Renal pelvis (tissue), 3 donors: ENCODE data around the gene MYO7A. TPM values are rescaled to one million over a fixed set of nuclear protein-coding genes. Genes with fewer than 3 reads are reported as not detected.

ENCODE experiments used
- polyA plus RNA-seq, 3 donors: library from polyadenylated mRNA; unstranded; fragments of 120-200 nt; gene quantifications; one replicate each; pipeline ENCODE4 v1.2.1, GENCODE V29; 2013; ENCODE audit not compliant: insufficient read length in 3 of 3

The MYO7A gene
- polyA plus RNA-seq, 3 donors = 2.9 to 4.0 (median 3.3) TPM

Other genes with a start within 250 kb of the MYO7A start
- gene B3GNT6, start 93.8 kb upstream of the MYO7A start, polyA plus RNA-seq = under 1 TPM in 1 of 3 donors, not detected in 2; 0.03 TPM
- gene CAPN5, start 61.3 kb upstream of the MYO7A start, polyA plus RNA-seq = 10 to 100 TPM; 30.0 to 34.0 (median 30.5) TPM
- gene OMP, start 25.4 kb upstream of the MYO7A start, polyA plus RNA-seq = 1 to 10 TPM in 1 of 3 donors, under 1 TPM in 2; 0.17 to 1.1 (median 0.36) TPM
- gene GDPD4, start 173.4 kb downstream of the MYO7A start, polyA plus RNA-seq = 1 to 10 TPM in 1 of 3 donors, under 1 TPM in 1, not detected in 1; 0.27 to 1.4 TPM